Articular chondrocyte of knee joint (primary cell): ENCODE measurements around the gene PAK5. TPM values are rescaled to one million over a fixed set of nuclear protein-coding genes. Genes with fewer than 3 reads are reported as not detected.

Source experiments
- total RNA-seq: library from RNA; depleted of rRNA; stranded (reverse); fragments of >200 nt; gene quantifications from 2 replicates; pipeline ENCODE4 v1.2.3, GENCODE V29; 2012

Gene PAK5
- not detected in 2 replicates for total RNA-seq

GRCh38 chr20:9838378-9839295, at the start of gene PAK5:
PAK5 (minus strand) TSS chr20:9839076; CDS start chr20:9644328, 194,748 bp downstream.

GRCh38 chr20:9514461-9515213, 324.2 kb downstream of the PAK5 start, which contains the start of gene LAMP5:
LAMP5 (plus strand) TSS chr20:9514590; CDS start chr20:9514853, 263 bp downstream.

Other genes with a start within 250 kb of the PAK5 start
- gene ANKEF1, start 195.9 kb upstream of the PAK5 start, total RNA-seq = 1.4 and 1.9 TPM in 2 replicates